ENCODE results near the gene SDCCAG8. TPM values are rescaled to one million over a fixed set of nuclear protein-coding genes. Genes with fewer than 3 reads are reported as not detected.

SDCCAG8 gene
- total RNA-seq, 1 experiment from 2014 or later: 194 TPM

DNA sequence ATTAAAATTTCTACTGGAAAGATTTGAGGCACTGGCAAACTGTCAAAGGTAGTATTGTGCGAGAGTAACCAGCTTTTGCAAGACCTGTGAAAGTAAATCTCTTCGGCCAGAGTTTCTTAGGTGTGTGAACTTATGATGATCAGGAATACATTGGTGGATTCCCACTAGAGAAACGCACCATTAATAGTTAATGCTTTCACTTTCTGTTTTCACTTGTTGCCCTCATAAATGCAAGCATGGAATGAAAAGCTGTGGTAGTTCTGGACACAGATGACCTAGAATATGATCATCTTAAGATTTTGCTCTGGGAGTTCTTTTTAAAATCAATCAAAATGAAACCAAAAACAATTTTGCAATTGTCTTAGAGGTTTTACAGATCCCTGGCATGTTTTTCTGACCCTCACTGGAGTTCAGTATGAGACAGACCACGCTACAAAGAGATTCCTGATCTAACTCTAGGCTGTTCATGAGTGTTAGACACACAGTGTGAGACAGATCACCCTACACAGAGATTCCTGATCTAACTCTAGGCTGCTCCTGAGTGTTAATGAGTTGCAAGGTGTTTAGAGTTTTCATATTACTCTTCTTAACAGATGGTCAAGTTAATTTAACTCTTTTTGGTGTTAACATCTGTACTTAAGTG, 98.8 kb downstream of the SDCCAG8 start:
- no peak overlapping the region for H3K9ac ChIP-seq (ENCODE audit: low read length)
- H3K79me2 ChIP-seq (ENCODE audit: low read length): no peaks in the 10 kb centered on the region
- ChIA-PET CTCF (no interaction called here), POLR2A (ENCODE audit: unreplicated experiment) (no interaction called here)
- no peak overlapping the region for H3K27ac ChIP-seq (ENCODE audit: low read length)
- no peak for ATAC-seq
- H3K27me3 ChIP-seq (ENCODE audit: low read length): no peaks in the 10 kb centered on the region
- TF ChIP-seq, protein P1, sequence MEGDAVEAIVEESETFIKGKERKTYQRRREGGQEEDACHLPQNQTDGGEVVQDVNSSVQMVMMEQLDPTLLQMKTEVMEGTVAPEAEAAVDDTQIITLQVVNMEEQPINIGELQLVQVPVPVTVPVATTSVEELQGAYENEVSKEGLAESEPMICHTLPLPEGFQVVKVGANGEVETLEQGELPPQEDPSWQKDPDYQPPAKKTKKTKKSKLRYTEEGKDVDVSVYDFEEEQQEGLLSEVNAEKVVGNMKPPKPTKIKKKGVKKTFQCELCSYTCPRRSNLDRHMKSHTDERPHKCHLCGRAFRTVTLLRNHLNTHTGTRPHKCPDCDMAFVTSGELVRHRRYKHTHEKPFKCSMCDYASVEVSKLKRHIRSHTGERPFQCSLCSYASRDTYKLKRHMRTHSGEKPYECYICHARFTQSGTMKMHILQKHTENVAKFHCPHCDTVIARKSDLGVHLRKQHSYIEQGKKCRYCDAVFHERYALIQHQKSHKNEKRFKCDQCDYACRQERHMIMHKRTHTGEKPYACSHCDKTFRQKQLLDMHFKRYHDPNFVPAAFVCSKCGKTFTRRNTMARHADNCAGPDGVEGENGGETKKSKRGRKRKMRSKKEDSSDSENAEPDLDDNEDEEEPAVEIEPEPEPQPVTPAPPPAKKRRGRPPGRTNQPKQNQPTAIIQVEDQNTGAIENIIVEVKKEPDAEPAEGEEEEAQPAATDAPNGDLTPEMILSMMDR (conservative IDR thresholded peaks at IDR 0.05; ENCODE audit: low read depth, low read length): no peak
- TF ChIP-seq EZH2phosphoT487 (IDR thresholded peaks at IDR 0.05; ENCODE audit: borderline replicate concordance, low read length) (no peak), EZH2 (IDR thresholded peaks at IDR 0.05; ENCODE audit: low read length, unreplicated experiment) (no peak)
- H3K4me2 ChIP-seq (ENCODE audit: low read length): no peak overlapping the region
- H3K4me1 ChIP-seq (ENCODE audit: insufficient read depth, low read length): no peaks in the 10 kb centered on the region
- H3F3A ChIP-seq (ENCODE audit: low read length, unreplicated experiment): no peaks in the 10 kb centered on the region
- DNase-seq: no peak
- H3K4me3 ChIP-seq (ENCODE audit: low read length): no peak overlapping the region
- no peaks in the 10 kb centered on the region for H3K9me3 ChIP-seq (ENCODE audit: low read length)
- H3K36me3 ChIP-seq (ENCODE audit: low read depth, low read length): no peaks in the 10 kb centered on the region; the same call in 1 of the 2 replicates
- no peak overlapping the region for H2AFZ ChIP-seq (ENCODE audit: low read length)
- H4K20me1 ChIP-seq (ENCODE audit: low read length): no peaks in the 10 kb centered on the region
- H3K9me2 ChIP-seq (replicated peaks; ENCODE audit: low read length): no peaks in the 10 kb centered on the region
- intact Hi-C loops (cut with micrococcal nuclease): no loop called here
- no TSS peak for BruUV-seq (replicated peaks)

DNA sequence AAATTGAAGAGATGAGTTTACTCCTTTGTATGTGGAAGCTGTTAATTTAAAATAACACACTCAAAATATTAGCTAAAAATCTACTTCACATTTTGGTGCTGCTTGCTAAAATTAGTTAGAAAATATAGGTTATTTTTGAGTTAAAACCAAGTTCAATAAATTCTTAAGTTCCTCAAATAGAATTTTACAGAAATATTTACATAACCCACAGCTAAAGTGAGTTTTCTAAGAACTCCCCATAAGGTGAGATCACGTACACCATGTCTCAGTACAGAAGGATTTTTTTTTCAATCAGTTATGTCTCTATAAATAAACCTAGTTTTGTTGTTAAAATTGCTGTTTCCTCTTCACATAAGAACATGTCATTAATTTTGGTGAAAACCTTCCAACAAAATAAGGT, 108.0 kb downstream of the SDCCAG8 start:
- no peak overlapping the region for H3K4me3 ChIP-seq (ENCODE audit: low read length)
- intact Hi-C loops (cut with micrococcal nuclease): no loop called here
- H3K9me3 ChIP-seq (ENCODE audit: low read length): no peaks in the 10 kb centered on the region
- ChIA-PET POLR2A (ENCODE audit: unreplicated experiment) (no interaction called here), CTCF (no interaction called here)
- TF ChIP-seq, protein P1 (conservative IDR thresholded peaks at IDR 0.05; ENCODE audit: low read depth, low read length): no peak
- no peak for TF ChIP-seq EZH2 (IDR thresholded peaks at IDR 0.05; ENCODE audit: low read length, unreplicated experiment)
- no peak for TF ChIP-seq EZH2phosphoT487 (IDR thresholded peaks at IDR 0.05; ENCODE audit: borderline replicate concordance, low read length)
- H3F3A ChIP-seq (ENCODE audit: low read length, unreplicated experiment): no peaks in the 10 kb centered on the region
- no peaks in the 10 kb centered on the region for H3K9me2 ChIP-seq (replicated peaks; ENCODE audit: low read length)
- H4K20me1 ChIP-seq (ENCODE audit: low read length): no peaks in the 10 kb centered on the region
- no peak overlapping the region for H3K9ac ChIP-seq (ENCODE audit: low read length)
- no peaks in the 10 kb centered on the region for H3K4me1 ChIP-seq (ENCODE audit: insufficient read depth, low read length)
- ATAC-seq (no peak), DNase-seq (no peak)
- H3K27me3 ChIP-seq (ENCODE audit: low read length): no peaks in the 10 kb centered on the region
- H3K36me3 ChIP-seq (ENCODE audit: low read depth, low read length): no peaks in the 10 kb centered on the region
- H3K4me2 ChIP-seq (ENCODE audit: low read length): no peak overlapping the region
- BruUV-seq (replicated peaks): no TSS peak
- H3K27ac ChIP-seq (ENCODE audit: low read length): no peak overlapping the region
- no peaks in the 10 kb centered on the region for H3K79me2 ChIP-seq (ENCODE audit: low read length)
- no peak overlapping the region for H2AFZ ChIP-seq (ENCODE audit: low read length)

DNA sequence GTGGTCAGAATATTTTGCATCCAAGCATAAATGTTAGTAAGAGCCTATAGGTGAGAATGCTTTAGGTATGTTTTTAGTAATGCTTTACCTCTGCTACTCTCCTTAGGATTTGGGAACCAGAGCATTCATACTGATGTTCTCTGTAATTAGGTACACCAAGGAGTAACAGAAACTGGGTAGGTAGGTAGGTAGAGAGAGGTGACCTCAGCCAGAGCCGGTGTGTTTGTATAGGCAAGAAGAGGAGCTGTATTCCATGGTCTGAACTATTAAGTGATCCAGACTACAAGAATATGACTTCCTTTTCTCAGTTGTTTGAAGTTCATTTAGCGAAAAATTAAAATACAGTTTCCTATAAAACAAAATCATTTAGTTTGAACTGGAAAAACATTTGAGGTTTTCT, 108.5 kb downstream of the SDCCAG8 start:
- intact Hi-C loops (cut with micrococcal nuclease): no loop called here
- TF ChIP-seq, protein P1 (conservative IDR thresholded peaks at IDR 0.05; ENCODE audit: low read depth, low read length): no peak
- TF ChIP-seq EZH2phosphoT487 (IDR thresholded peaks at IDR 0.05; ENCODE audit: borderline replicate concordance, low read length) (no peak), EZH2 (IDR thresholded peaks at IDR 0.05; ENCODE audit: low read length, unreplicated experiment) (no peak)
- Histone ChIP-seq H3K36me3 (ENCODE audit: low read depth, low read length) (no peaks in the 10 kb centered on the region), H4K20me1 (ENCODE audit: low read length) (no peaks in the 10 kb centered on the region), H3K9me2 (replicated peaks; ENCODE audit: low read length) (no peaks in the 10 kb centered on the region), H3K27ac (ENCODE audit: low read length) (no peak overlapping the region), H2AFZ (ENCODE audit: low read length) (no peak overlapping the region), H3K9ac (ENCODE audit: low read length) (no peak overlapping the region), H3K4me2 (ENCODE audit: low read length) (no peak overlapping the region), H3K27me3 (ENCODE audit: low read length) (no peaks in the 10 kb centered on the region), H3F3A (ENCODE audit: low read length, unreplicated experiment) (no peaks in the 10 kb centered on the region), H3K4me1 (ENCODE audit: insufficient read depth, low read length) (no peaks in the 10 kb centered on the region), H3K4me3 (ENCODE audit: low read length) (no peak overlapping the region), H3K9me3 (ENCODE audit: low read length) (no peaks in the 10 kb centered on the region), H3K79me2 (ENCODE audit: low read length) (no peaks in the 10 kb centered on the region)
- DNase-seq: no peak
- ChIA-PET POLR2A (ENCODE audit: unreplicated experiment) (no interaction called here), CTCF (no interaction called here)
- no peak for ATAC-seq
- no TSS peak for BruUV-seq (replicated peaks)
